Cerebellar cortex (tissue), 1 donor: ENCODE measurements around the gene TPD52L1.
A peak's percentile ranks its signal among the peaks of the same experiment; 100 is the strongest.
"Not testable (repeated sequence)": the region's sequence is repeated elsewhere in the genome, so short reads cannot be mapped to it uniquely, and the experiment has no call there.

Experiments used
- DNase-seq: peaks from one replicate; pipeline ENCODE4 v3.0.0-alpha.2; 2015; ENCODE audit warnings: low spot score

The TPD52L1 gene

DNA sequence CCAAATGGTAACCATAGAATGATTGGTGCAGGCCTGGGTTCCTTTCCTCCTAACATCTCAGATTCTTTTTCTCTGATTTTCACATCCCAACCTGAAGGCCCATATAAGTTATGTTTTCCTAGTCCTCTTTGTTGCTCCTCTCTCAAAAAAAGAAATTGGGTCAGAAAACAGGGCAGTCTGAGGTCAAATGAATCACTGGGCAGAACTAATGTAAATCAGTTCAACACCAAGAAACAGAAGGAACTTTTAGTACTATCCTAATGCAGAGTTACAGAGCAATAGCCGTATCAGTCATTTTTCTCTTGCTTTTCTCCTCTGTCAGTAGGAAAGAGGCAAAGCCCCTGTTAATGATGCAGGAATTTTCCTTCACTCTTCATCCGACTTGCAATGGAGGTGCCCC, 11.0 kb upstream of the TPD52L1 start:
- no peak for DNase-seq

DNA sequence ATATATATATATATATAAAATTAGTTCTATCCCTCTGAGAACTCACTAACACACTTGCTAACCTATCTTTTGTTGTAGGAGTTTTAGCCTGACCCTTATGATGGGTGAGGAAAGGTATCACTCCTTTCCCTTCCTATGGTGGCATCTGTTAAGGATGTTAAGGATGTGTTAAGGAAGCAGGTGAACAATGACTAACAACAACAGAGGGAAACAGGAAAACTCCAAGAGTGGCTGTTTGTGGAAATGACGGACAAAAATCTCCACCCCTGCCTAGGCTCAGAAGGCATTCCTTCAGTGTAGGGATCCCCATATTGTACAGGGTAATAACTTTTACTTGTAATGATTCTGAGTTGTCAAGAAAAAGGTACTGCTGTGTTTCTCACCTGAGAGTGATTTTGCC, 8.8 kb upstream of the TPD52L1 start:
- DNase-seq, result no peak

DNA sequence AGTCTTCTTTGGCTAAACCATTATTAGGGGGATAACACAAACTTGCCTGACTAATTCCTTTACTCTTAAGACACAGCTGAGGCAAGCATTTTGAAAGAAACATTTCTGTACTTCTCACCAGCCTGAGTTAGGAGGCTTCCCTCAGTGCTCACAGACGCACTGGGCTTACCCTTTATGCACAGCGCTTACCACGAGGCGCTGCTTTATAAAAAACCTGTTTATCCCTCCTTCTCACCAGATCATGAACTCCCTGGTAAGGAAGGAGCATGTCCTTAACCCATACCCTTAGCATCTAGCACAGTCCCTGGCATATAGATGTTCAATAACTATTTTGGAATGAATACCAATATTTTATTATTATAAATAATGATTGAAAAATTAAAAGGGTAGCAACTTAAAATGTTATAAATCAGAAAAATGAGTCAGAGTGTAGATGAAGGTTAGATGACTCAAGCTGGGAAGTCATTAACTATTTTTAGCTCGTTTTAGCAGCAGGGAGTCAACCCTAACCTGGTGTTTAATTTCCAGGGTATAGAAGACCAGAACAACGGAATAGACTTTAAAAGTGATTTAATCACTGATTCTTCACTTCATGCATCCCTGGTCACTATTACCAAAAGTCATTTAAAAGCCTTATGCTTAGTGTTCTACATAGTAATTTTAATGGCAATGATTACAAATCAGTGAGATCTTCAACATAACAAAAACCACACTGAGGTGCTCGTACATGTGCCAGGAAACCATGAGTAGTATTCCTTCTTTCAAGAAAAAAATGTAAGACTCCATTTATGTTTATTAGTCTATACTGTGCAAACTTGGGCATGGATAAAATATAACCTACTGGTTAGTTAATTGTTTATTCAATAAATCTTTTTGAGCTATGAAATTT, 4.1 kb upstream of the TPD52L1 start:
- DNase-seq, result no peak

DNA sequence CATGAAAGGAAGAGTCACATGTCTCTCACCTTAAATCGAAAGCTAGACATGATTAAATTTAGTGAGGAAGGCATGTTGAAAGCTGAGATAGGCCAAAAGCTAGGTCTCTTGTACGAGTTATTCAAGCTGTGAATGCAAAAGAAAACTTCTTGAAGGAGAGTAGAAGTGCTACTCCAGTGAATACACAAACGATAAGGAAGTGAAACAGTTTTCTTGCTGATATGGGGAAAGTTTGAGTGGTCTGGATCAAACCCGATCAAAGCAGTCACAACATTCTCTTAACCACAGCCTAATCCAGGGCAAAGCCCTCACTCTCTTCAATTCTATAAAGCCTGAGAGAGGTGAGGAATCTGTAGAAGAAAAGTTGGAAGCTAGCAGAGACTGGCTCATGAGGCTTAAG, 1.9 kb upstream of the TPD52L1 start:
- DNase-seq, result no peak

DNA sequence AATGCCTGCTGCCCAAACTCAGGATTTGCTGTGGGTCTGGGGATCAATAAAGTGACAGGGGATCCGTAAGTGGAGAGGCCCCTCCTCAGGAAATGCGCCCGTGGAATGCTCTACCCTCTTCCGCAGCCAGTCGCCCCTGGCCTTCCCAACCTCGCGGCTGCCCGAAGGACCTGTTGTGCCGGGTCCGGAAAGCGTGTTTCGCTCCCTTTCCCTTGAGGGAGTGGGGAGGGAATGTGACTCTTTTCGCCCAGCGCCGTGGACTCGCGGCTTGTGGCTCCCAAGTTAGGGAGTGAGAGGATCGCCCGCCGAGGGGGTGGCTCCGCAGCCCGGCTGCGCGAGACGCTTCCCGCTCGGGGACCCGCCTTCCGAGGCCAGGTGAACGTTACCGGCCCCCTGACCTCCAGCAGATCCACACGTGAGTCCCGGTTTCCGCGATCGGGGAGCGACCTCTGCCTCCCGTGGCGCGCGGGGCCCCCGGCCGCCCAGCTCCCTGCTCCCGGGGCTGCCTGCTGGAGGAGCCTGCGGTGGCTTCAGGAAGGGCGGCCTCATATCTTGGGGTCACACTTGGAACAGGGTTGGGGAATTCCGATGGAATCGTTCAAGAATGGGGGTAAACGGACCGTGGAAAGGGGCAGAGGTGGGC, 666 bp downstream of the TPD52L1 start:
- DNase-seq, result no peak

DNA sequence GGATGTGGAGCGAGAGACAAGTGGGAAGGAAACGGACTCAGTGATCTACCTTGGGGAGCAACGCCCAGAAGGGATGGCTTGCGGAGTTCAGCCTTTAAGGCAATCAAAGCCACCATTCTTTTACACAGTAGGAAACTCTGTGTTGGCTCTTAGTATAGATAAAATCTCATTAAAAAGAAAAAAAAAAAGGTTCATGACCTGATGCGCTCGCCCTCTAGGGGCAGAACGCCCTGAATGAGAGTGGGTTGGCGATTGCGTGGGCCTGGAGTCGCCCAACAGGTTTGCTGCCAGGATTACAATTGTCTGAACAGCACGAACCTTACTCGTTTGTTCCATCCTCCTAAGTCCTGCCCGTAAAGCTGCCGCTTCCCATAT, 1.2 kb downstream of the TPD52L1 start:
- peak; percentile 14 for DNase-seq

DNA sequence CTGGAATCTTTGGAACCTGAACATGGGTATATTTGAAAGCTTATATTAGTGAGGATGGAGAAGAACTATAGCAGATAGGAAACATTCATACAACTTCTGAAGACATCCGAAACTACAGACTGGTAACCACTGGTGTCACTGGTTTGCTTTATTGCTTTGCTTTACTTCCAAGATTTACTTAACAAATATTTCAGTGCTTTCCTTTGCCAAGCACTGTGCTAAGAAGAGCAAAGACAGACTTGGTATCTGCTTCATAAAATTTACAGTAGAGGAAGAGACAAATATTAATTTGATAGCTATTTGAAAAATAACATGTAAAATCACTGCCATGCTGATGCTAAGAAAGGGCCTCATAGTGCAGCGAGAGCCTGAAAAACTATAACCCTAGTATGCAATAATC, 1.8 kb downstream of the TPD52L1 start:
- no peak for DNase-seq

DNA sequence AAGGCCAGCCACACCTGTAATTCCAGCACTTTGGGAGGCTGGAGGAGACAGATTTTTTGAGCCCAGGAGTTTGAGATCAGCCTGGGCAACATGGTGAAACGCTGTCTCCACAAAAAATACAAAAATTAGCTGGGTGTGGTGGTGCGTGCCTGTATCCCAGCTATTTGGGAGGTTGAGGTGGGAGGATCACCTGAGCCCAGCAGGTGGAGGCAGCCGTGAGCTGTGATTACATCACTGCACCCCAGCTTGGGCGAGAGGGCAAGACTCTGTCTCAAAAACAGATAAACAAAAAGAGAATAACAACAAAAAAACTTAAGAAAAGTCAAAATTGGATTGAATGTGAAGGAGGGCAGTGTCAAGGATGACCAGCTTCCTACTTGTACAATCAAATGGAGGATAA, 2.9 kb downstream of the TPD52L1 start:
- no peak for DNase-seq

DNA sequence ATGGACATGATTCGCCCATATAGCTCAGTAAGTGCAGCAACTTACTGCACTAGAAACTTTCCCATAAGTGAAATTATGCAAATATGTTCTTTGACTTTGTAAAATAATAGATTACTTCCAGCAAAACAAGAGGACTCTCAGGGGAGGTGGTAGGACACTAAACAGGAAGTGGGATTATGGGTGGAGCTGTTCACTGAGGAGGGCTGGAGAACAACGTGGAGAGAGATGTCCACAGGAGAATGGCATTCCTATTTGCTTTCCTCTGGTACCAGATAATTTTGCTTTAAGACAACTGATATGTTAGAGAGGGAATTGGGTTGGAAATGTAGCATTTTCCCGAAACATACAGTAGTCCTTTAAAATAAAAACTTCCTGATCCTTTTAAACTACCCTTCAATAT, 3.7 kb downstream of the TPD52L1 start:
- DNase-seq, result no peak

DNA sequence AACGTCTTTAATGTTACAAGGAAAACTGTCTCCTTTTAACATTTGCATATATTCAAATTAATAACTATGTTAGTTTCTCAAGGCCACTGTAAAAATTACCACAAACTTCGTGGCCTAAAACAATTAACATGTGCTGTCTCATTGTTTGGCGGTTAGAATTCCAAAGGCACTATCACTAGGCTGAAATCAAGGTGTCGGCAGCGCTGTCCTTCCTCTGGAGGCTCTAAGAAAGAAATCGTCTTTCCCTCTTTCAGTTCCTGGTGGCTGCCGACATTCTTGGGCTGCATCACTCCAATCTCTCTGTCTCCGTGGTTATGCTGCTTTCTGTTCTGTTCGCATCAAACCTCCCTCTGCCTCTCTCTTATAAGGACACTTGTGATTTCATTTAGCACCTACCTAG, 4.2 kb downstream of the TPD52L1 start:
- no peak for DNase-seq

DNA sequence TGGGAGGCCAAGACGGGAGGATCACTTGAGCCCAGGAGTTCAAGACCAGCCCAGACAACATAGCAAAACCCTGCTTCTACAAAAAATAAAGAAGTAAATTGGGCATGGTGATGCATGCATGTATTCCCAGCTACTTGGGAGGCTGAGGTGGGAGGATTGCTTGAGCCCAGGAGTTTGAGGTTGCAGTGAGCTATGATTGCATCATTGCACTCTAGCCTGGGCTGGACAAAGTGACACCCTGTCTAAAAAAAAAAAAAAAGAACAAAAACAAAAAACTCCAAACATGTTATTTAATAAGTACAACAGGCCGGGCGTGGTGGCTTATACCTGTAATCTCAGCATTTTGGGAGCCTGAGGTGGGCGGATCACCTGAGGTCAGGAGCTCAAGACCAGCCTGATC, 9.8 kb downstream of the TPD52L1 start:
- DNase-seq, result not testable (repeated sequence)

DNA sequence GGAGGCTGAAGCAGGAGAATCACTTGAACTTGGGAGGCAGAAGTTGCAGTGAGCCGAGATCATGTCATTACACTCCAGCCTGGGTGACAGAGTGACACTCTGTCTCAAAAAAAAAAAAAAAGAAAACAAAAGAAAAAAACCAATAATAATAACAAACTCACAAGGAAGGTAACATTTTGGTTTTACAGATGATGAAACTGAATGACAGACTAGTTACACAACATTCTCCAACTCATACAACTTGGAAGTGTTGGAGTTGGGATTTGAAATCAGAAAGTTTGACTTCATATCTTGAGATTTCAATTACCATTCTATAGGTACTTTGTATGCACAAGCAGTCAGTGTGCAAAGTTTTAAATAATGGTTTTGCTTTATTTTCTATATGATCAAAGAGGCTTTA, 10.2 kb downstream of the TPD52L1 start:
- DNase-seq, result no peak

DNA sequence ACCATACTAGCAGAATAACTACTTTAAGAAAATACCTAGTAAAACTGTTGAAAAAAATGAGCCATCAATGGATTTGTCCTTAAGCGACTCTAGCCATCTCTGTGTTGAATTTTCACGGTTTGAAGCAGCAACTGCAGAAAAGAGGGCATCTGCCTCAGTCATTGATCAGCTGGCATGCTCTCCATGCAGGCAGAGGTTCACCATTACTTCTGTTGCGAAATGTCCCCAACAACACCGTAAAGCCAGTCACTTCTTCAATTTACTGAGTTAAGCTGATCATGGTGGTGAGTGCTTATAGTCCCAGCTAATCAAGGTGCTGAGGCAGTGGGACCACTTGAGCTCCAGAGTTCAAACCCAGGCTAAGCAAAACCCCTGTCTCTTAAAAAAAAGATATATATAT, 11.1 kb downstream of the TPD52L1 start:
- DNase-seq, result no peak

DNA sequence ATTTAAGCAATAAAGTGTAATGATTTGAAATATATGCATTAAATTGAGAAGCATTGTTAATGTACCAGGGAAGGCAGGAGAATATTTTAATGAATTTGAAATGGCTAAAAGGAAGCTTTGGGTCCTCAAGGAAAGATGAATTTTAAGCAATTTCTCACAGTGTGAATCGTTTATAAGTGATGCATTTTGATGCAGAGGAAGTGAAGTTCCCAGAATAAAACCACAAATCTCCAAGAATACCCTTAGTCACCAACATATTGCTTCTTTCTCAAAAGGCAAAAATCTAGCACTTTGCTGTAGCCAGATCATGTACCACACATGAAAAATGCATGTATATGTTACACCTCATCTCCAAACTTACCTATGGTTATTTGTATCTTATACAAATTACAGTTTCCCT, 11.7 kb downstream of the TPD52L1 start:
- no peak for DNase-seq

DNA sequence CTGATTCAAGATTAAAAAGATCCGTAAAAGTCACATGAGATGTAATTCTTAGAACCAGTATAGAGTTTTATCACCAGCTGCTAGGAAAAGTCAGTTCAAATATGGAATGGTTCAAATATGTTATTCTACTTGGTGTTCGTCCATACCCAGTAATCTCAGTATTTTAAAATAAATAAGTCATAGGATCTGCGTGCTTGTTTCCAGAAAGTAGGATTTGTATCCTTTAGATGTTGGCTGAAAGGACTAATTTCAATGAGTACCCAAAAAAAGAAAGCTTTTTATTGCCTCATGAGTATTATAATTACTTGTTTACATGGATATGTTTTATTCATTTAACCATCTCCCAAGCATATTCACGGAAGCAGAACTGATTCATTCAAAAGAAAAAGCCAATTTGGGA, 12.2 kb downstream of the TPD52L1 start:
- no peak for DNase-seq

DNA sequence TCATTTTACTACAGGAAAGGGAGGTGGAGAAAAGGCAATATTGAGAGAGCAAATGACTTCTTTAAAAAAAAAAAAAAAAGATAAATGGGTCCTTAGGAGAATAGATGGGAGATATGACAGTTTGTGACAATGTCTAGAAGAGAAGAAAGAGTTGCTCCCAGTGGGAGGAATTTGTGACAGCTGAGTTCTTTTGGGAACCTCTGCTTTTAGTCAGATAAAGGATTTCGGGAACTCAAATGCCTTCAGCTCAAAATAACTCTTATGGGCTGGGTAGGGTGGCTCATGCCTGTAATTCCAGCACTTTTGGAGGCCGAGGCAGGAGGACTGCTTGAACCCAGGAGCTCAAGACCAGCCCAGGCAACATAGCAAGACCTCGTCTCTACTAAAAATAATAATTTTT, 13.1 kb downstream of the TPD52L1 start:
- no peak for DNase-seq

DNA sequence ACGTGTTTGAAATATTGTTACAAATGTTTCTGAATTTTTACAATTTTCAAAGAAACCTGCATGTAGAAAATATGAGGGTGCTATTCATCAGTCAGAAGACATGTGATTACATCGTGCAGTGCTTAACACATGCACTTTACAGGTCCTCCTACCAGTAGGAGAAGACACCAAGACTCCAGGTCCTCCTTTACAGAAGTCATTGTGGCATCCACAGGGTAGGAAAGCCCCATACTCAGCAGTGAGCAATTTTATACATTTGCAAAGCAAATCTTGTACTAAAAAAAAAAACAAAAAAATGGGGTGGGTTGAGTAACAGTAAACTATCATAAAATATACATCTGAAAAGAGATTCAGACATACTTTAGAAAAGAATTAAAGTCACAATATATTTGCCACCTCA, 14.0 kb downstream of the TPD52L1 start:
- DNase-seq, result no peak

DNA sequence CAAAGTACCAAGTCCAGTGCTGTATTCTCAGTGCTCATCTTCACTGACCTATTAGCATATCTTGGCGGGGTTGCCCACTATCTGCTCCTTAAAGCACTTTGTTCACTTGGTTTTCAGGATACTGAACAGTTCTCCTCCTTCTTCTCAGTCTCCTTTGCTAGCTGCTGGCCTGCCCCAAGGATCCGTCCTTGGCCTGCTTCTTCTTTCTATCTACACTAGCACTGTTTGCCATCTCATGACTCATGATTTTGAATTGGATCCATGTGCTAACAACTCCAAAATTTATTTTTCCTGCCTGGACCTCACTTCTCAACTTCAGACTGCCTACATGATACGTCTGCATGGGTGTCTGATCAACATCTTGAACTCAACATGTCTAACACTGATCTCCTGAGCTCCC, 15.5 kb downstream of the TPD52L1 start:
- no peak for DNase-seq

DNA sequence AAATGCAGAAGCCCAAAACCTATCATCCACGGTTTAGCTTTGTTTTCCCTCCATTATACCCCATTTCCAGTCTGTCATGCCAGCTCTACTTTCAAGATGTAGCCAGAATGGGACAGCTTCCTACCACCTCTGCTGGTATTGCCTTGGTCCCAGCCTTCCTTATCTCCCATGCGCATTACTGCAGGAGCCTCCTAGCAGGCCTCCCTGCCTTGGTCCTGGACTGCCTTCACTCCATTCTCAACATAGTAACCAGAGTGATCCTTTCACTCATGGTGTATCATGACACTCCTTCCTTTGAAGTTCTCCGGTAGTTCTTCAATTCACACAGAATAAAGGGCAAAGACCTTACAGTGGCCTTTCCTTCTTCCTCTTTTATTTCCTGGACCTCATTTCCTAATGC, 15.9 kb downstream of the TPD52L1 start:
- DNase-seq, result no peak

DNA sequence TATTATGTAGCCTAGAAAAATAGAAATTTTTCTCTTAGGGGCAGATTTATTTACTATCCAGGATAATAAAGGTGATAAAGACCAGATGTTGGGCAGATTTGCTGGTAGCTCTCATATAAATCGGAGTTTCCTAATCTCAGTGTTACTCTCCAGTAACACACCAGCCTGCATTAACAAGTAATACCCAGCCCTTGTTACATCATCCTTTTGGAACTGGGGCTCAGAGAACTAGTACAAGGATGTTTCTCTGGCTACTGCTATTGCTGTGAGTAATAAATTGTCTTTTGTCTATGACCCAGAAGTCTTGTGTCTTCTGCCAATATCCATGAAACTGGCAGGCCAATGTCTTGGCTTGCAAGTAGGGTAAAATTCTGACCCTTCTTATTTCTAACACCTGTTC, 16.8 kb downstream of the TPD52L1 start:
- no peak for DNase-seq

DNA sequence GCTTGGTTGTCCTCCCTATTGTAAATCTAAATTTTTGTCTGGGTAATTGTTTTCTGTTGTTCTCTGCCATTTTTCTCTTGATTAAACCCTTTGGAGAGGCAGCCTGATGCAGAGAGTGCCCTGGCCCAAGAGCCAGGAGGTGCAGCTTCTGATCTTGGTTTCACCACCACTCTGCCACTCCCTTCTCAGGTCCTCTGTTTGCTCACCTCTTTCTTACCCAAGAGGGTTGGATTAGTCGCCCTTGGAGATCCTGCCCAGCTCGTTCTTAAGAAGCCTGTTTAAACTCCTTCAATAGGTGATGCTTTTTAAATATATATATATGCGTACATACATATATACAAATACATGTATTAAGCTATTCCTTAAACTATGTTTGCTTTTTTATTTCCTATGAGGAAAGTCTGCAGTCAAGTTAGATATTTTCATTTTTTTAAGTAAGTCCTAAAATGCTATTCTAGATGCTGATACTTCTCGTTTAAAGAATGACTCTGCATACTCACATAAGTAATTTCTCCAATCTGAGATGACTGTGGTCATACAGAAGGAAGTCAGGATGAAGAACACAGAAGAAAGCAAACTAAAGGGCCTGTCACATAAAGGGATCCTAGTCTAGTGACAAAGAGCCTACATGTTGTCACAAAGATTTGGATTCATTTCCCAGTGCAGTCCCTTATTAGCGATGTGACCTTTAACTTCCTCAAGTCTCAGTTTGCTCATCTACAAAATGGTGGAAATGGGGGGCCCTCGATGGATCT, 19.9 kb downstream of the TPD52L1 start:
- DNase-seq, result no peak

DNA sequence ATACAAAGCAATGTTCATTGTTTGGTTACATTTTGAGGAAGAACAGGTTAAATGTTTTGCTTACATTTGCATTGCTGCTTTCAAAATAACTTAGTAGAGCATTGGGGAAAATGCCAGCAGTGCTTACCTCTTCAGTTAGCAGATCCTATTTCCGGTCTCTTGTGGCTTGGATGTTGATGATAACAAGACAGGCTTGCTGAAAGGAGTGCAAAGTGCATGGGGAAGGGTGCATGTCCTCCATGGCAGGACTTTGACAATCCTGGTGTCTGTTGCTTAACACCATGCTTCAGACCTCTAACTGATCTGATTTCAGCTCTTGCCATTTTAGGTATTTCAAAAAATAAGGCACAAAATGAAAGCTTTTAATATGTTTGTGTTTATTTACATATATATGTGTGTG, 21.1 kb downstream of the TPD52L1 start:
- no peak for DNase-seq

DNA sequence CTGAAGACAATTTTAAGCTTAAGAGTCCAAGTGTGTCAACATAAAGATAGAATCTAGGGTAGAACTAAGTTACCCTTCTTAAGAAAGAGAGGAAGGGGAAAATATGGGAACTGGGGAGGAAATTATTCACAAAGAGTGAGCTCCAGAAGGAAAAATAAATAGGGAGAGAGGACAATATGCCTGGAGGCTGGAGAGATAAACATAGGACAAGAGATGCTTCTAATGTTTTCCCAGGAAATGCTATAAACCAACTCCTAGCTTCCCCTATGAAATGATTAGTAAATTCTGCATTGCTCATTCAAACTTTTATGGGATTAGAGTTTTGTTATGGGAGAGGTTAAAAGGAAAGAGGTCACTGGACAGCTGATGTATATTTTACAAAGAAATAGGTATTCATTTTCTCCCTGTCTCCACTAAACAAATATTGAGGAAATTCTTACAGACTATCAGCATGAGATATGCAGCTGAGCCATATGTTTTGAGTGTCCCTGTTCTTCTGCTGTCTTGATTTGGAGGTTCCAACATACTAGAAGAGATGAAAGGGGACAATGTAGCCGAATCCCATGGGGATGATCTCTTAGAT, 22.0 kb downstream of the TPD52L1 start:
- no peak for DNase-seq
